Measurements from ENCODE around the gene FHIT.

DNA sequence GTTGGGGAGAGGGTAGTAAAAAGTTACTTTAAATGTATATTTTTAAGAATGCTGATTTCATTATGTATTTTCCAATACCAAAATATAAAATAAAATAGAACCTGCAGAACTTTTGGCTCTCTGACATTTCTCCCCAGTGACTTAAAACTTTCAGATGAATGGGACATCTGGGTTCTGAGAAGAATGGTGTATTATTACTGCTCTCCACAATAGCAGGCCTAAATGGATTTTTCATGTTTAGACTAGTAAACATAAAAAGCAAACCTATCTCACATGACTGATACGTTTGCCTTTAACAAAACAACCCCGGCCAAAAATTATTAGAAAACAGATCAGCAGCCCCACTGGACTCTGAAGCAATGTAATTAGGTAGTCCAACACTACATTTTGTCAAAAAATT is 73.8 kb downstream of the FHIT start:
- TF ChIP-seq, protein P1, sequence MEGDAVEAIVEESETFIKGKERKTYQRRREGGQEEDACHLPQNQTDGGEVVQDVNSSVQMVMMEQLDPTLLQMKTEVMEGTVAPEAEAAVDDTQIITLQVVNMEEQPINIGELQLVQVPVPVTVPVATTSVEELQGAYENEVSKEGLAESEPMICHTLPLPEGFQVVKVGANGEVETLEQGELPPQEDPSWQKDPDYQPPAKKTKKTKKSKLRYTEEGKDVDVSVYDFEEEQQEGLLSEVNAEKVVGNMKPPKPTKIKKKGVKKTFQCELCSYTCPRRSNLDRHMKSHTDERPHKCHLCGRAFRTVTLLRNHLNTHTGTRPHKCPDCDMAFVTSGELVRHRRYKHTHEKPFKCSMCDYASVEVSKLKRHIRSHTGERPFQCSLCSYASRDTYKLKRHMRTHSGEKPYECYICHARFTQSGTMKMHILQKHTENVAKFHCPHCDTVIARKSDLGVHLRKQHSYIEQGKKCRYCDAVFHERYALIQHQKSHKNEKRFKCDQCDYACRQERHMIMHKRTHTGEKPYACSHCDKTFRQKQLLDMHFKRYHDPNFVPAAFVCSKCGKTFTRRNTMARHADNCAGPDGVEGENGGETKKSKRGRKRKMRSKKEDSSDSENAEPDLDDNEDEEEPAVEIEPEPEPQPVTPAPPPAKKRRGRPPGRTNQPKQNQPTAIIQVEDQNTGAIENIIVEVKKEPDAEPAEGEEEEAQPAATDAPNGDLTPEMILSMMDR (IDR thresholded peaks at IDR 0.05; ENCODE audit: low read depth, low read length, poor library complexity, severe bottlenecking) = no peak
- no peak for TF ChIP-seq EZH2phosphoT487 (IDR thresholded peaks at IDR 0.05; ENCODE audit: borderline replicate concordance, low read length)
